ENCODE measurements around the gene BCHE. TPM values are rescaled to one million over a fixed set of nuclear protein-coding genes. Genes with fewer than 3 reads are reported as not detected.

Gene BCHE
- total and polyA plus RNA-seq, 2 of the 13 experiments (the other 11 are each of a cell fraction or from before 2014, with no cell fraction given) = not detected

- H3K79me2 ChIP-seq (ENCODE audit: insufficient read depth, low read length) = no peaks in the 10 kb centered on the region
- H3K27ac ChIP-seq (ENCODE audit: extremely low read length, insufficient read depth, low read length) = no peak overlapping the region
- H3K9ac ChIP-seq (ENCODE audit: insufficient read depth, low read depth, low read length) = no peak overlapping the region
- no peak overlapping the region for H3K4me2 ChIP-seq (ENCODE audit: low read depth, low read length)
- no peak for ATAC-seq
- H4K20me1 ChIP-seq (ENCODE audit: insufficient read depth, low read length) = no peaks in the 10 kb centered on the region
- 60% methylated on average over 2 of the region's 2 CpGs for WGBS (ENCODE audit: low lambda C conversion rate)
- H3K27me3 ChIP-seq (ENCODE audit: control insufficient read depth in 1 of 2, insufficient read depth in 2 of 2, low read length in 2 of 2) = no peaks in the 10 kb centered on the region
- H3K4me1 ChIP-seq (ENCODE audit: insufficient read depth, low read length) = peaks cover 17% of the 10 kb centered on the region
- no peak overlapping the region for H3K4me3 ChIP-seq (replicated peaks in 1 of 3; ENCODE audit: insufficient read depth in 1 of 3, low read depth in 2 of 3, low read length in 3 of 3)
- POLR2A ChIA-PET = no interaction called here
- no peak for FAIRE-seq
- no peak for DNase-seq (ENCODE audit: low spot score)
- CTCF ChIA-PET (ENCODE audit: low intra/inter-chr PET ratio, low total read pairs) = no interaction called here
- in situ Hi-C loops (cut with HindIII; ENCODE audit: extremely low pct_ligation_motif_present, low pct_unique_long_range_greater_than_20kb) (no loop called here), intact Hi-C loops (cut with micrococcal nuclease; ENCODE audit: unreplicated experiment) (no loop called here)
- no TSS peak for BruUV-seq (replicated peaks)
- H3K9me3 ChIP-seq (ENCODE audit: low read length) = no peaks in the 10 kb centered on the region
- no peaks in the 10 kb centered on the region for H3K36me3 ChIP-seq (replicated peaks in 1 of 2; ENCODE audit: control insufficient read depth in 1 of 2, insufficient read depth in 2 of 2, low read length in 2 of 2)
- H2AFZ ChIP-seq (ENCODE audit: low read length) = no peak overlapping the region
- TF ChIP-seq KLF11 (CRISPR knock-in tag; IDR thresholded peaks at IDR 0.05) (no peak), ZNF768 (CRISPR knock-in tag; IDR thresholded peaks at IDR 0.05) (no peak), STAT5B (CRISPR knock-in tag; IDR thresholded peaks at IDR 0.05) (no peak), SIN3B (IDR thresholded peaks at IDR 0.05; ENCODE audit: low read length) (no peak), TBL1XR1 (IDR thresholded peaks at IDR 0.05; ENCODE audit: borderline replicate concordance, low read length, partially characterized antibody) (no peak), BCL3 (CRISPR knock-in tag; IDR thresholded peaks at IDR 0.05) (no peak)
Measured at GRCh38 chr3:165778891-165779290, 58.3 kb downstream of the BCHE start.

- ChIA-PET CTCF (ENCODE audit: low intra/inter-chr PET ratio, low total read pairs) (no interaction called here), POLR2A (no interaction called here)
- no peaks in the 10 kb centered on the region for H4K20me1 ChIP-seq (ENCODE audit: insufficient read depth, low read length)
- H3K27ac ChIP-seq (ENCODE audit: extremely low read length, insufficient read depth, low read length) = no peak overlapping the region
- DNase-seq (ENCODE audit: low spot score) (no peak), ATAC-seq (no peak), FAIRE-seq (no peak)
- intact Hi-C loops (cut with micrococcal nuclease; ENCODE audit: unreplicated experiment) (no loop called here), in situ Hi-C loops (cut with HindIII; ENCODE audit: extremely low pct_ligation_motif_present, low pct_unique_long_range_greater_than_20kb) (no loop called here)
- BruUV-seq (replicated peaks) = no TSS peak
- no peak overlapping the region for H3K4me3 ChIP-seq (replicated peaks in 1 of 3; ENCODE audit: insufficient read depth in 1 of 3, low read depth in 2 of 3, low read length in 3 of 3)
- H3K79me2 ChIP-seq (ENCODE audit: insufficient read depth, low read length) = no peaks in the 10 kb centered on the region
- no peak overlapping the region for H2AFZ ChIP-seq (ENCODE audit: low read length)
- H3K9me3 ChIP-seq (ENCODE audit: low read length) = no peaks in the 10 kb centered on the region
- H3K4me2 ChIP-seq (ENCODE audit: low read depth, low read length) = no peak overlapping the region
- no peak overlapping the region for H3K9ac ChIP-seq (ENCODE audit: insufficient read depth, low read depth, low read length)
- H3K4me1 ChIP-seq (ENCODE audit: insufficient read depth, low read length) = peaks cover 13% of the 10 kb centered on the region
- no peaks in the 10 kb centered on the region for H3K36me3 ChIP-seq (replicated peaks in 1 of 2; ENCODE audit: control insufficient read depth in 1 of 2, insufficient read depth in 2 of 2, low read length in 2 of 2)
- H3K27me3 ChIP-seq (ENCODE audit: control insufficient read depth in 1 of 2, insufficient read depth in 2 of 2, low read length in 2 of 2) = no peaks in the 10 kb centered on the region
- TF ChIP-seq MED13 (CRISPR knock-in tag; IDR thresholded peaks at IDR 0.05) = no peak
- TF ChIP-seq YEATS4 (CRISPR knock-in tag; IDR thresholded peaks at IDR 0.05; ENCODE audit: borderline replicate concordance) = no peak
- TF ChIP-seq MBNL3 (CRISPR knock-in tag; conservative IDR thresholded peaks at IDR 0.05) = no peak
- no peak for TF ChIP-seq ZNF674 (CRISPR knock-in tag; IDR thresholded peaks at IDR 0.05; ENCODE audit: low read depth)
- no peak for TF ChIP-seq ZNF670 (CRISPR knock-in tag; IDR thresholded peaks at IDR 0.05; ENCODE audit: borderline replicate concordance)
- TF ChIP-seq MTF2 (CRISPR knock-in tag; IDR thresholded peaks at IDR 0.05; ENCODE audit: borderline replicate concordance) = no peak
- no peak for TF ChIP-seq ZFP36L2 (CRISPR knock-in tag; IDR thresholded peaks at IDR 0.05)
- TF ChIP-seq RERE (CRISPR knock-in tag; IDR thresholded peaks at IDR 0.05; ENCODE audit: low read depth) = no peak
Measured at GRCh38 chr3:165778456-165778855, 58.8 kb downstream of the BCHE start.
